Transverse colon (tissue), 4 donors: ENCODE data around the gene SLCO4A1. TPM values are rescaled to one million over a fixed set of nuclear protein-coding genes. Genes with fewer than 3 reads are reported as not detected.

Experiments used
- DNase-seq: peaks from one replicate; pipeline ENCODE4 v3.0.0-alpha.2; 2019
- H3K27ac ChIP-seq, 4 donors: fragments of 200-600 bp; sonication (generic); 2 replicates each; pipeline ENCODE4 v1.5.1; 2016 to 2018; ENCODE audit warnings: inconsistent platforms in 4 of 4
- H3K27me3 ChIP-seq: fragments of 200-600 bp; sonication (generic); 2 replicates; pipeline ENCODE4 v1.5.1; 2017; ENCODE audit warnings: inconsistent platforms
- H3K36me3 ChIP-seq, 4 donors: fragments of 200-600 bp; sonication (generic); 2 replicates each; pipeline ENCODE4 v1.5.1; 2017 to 2019; ENCODE audit warnings: inconsistent platforms in 4 of 4
- H3K4me1 ChIP-seq, 4 donors: fragments of 200-600 bp; sonication (generic); 2 replicates each; pipeline ENCODE4 v1.5.1; 2017 to 2020; ENCODE audit warnings: inconsistent platforms in 4 of 4
- H3K4me3 ChIP-seq, 4 donors: fragments of 200-600 bp; sonication (generic); 1 replicate in 1 of 4; 2 replicates in 3 of 4; pipeline versions ENCODE4 v1.5.1 to v1.6.1; 2017 to 2019; ENCODE audit warnings: inconsistent platforms in 4 of 4
- H3K9me3 ChIP-seq, 2 donors: fragments of 200-600 bp; sonication (generic); 2 replicates each; pipeline ENCODE4 v1.5.1; 2017 to 2019; ENCODE audit warnings: inconsistent platforms in 2 of 2
- EP300 ChIP-seq: sonication (generic); formaldehyde crosslinking; IDR thresholded peaks from one replicate; pipeline ENCODE4 v1.6.1; 2017; ENCODE audit warnings: antibody characterized with exemption, low read depth
- POLR2A ChIP-seq: fragments of 450-650 bp; IDR thresholded peaks from one replicate; pipeline ENCODE4 v1.6.1; 2016; ENCODE audit warnings: antibody characterized with exemption, mild to moderate bottlenecking, moderate library complexity
- POLR2AphosphoS5 ChIP-seq, 3 donors: sonication (generic); formaldehyde crosslinking; IDR thresholded peaks; one replicate each; pipeline ENCODE4 v1.6.1; 2016; ENCODE audit warnings: antibody characterized with exemption in 3 of 3
- WGBS, 2 donors: methylation state at CpG; one replicate each; pipeline ENCODE4 v1.1.5; 2018; ENCODE audit warnings: low coverage in 1 of 2; 5-methylcytosine and 5-hydroxymethylcytosine counted together
- in situ Hi-C, 4 donors: fragments of 200-750 bp; cut with MboI; loops; one replicate each; pipeline versions ENCODE4 v1.15.0 to v1.15.1; 2017; ENCODE audit warnings: low sequenced_read_pairs in 3 of 4, low pct_ligation_motif_present in 1 of 4, low pct_unique_long_range_greater_than_20kb in 1 of 4
- intact Hi-C: fragments of 100-400 bp; cut with DNase I; formaldehyde crosslinking; loops from one replicate; pipeline ENCODE4 v1.15.1; 2023; ENCODE audit warnings: low total_unique reads
- total RNA-seq, 4 donors: library from RNA; depleted of rRNA; stranded (reverse); fragments of >200 nt; gene quantifications; one replicate each; pipeline ENCODE4 v1.1.0, GENCODE V29; 2016
- TF ChIP-seq, protein P1 (sequence below), 5 experiments: fragments of 200-600 bp in 3 of 5; fragments of 450-650 bp in 2 of 5; sonication (generic) in 3 of 5; IDR thresholded peaks; 1 replicate in 2 of 5; 2 replicates in 3 of 5; pipeline ENCODE4 v1.5.1; 2016 to 2017; ENCODE audit warnings: antibody characterized with exemption in 5 of 5, inconsistent platforms in 3 of 5, mild to moderate bottlenecking in 2 of 5, moderate library complexity in 1 of 5

The SLCO4A1 gene
- total RNA-seq, 4 donors from 2014 or later = 13.7 to 375 (median 60.0) TPM

GRCh38 chr20:62666736-62667529 lies 24.6 kb downstream of the SLCO4A1 start:
- intact Hi-C loops (no loop called here), in situ Hi-C loops (loop anchor here in 3 of 4 donors (10.0 to 25.0 kb wide), 2 partner anchors 120 to 138 kb away; partner anchors contain the start of genes OGFR (in 2 of the 3) and MRGBP (in 1 of the 3))
- WGBS, 2 donors = 47 to 53% methylated on average over 9 to 27 of the region's 27 CpGs
- TF ChIP-seq POLR2AphosphoS5 (IDR thresholded peaks at IDR 0.05) = peak in 2 of 3 donors; percentile 70 to 71
- no peak for TF ChIP-seq EP300
- peak; percentile 47 for TF ChIP-seq POLR2A
- TF ChIP-seq, protein P1, sequence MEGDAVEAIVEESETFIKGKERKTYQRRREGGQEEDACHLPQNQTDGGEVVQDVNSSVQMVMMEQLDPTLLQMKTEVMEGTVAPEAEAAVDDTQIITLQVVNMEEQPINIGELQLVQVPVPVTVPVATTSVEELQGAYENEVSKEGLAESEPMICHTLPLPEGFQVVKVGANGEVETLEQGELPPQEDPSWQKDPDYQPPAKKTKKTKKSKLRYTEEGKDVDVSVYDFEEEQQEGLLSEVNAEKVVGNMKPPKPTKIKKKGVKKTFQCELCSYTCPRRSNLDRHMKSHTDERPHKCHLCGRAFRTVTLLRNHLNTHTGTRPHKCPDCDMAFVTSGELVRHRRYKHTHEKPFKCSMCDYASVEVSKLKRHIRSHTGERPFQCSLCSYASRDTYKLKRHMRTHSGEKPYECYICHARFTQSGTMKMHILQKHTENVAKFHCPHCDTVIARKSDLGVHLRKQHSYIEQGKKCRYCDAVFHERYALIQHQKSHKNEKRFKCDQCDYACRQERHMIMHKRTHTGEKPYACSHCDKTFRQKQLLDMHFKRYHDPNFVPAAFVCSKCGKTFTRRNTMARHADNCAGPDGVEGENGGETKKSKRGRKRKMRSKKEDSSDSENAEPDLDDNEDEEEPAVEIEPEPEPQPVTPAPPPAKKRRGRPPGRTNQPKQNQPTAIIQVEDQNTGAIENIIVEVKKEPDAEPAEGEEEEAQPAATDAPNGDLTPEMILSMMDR (IDR thresholded peaks at IDR 0.05) = peak in 1 of 5 experiments; percentile 9
- H3K9me3 ChIP-seq = no peaks in the 10 kb centered on the region
- H3K4me3 ChIP-seq = no peak overlapping the region
- H3K36me3 ChIP-seq = no peaks in the 10 kb centered on the region
- H3K27ac ChIP-seq = peak overlapping the region; percentile 61 to 81 (median 68)
- DNase-seq = peak; percentile 90
- peaks cover 8 to 26% (median 20%) of the 10 kb centered on the region in 4 donors for H3K4me1 ChIP-seq
- H3K27me3 ChIP-seq = no peaks in the 10 kb centered on the region

DNA sequence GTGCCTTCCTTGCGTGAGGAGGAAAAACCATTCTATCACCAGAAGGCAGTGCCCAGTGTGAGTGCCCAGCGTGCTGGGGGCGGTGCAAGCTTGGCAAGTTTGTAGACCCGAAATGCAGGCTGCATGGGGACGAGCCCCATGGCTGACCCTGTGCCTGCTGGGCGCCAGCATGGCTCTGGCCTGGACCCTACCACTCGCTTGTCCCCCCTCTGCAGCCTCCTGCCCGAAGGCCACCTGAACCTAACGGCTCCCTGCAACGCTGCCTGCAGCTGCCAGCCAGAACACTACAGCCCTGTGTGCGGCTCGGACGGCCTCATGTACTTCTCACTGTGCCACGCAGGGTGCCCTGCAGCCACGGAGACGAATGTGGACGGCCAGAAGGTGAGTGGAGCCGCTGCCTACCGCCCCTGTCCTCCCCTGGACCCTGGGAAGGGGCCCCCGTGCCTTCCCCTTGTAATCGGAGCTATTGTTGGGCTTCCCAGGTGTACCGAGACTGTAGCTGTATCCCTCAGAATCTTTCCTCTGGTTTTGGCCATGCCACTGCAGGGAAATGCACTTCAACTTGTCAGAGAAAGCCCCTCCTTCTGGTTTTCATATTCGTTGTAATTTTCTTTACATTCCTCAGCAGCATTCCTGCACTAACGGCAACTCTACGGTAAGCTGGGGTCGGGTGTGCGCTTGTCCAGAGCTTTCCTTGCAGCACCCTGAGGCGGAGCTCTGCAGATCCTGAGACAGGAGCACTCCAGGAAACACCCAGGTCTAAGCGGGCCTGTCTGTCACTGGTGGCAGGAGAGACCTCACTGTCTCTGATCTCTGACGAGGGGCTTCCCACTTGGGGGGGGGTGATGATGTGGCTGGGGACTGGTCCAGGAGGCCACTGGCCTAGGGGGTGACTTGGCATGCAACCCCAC lies 25.5 kb downstream of the SLCO4A1 start:
- no peaks in the 10 kb centered on the region for H3K27me3 ChIP-seq
- WGBS, 2 donors = 69% methylated on average over 21 of the region's 30 CpGs; no CpG with 5 or more reads in 1 of the 2 donors
- peak overlapping the region; percentile 61 to 81 (median 68) for H3K27ac ChIP-seq
- peaks cover 8 to 26% (median 20%) of the 10 kb centered on the region in 4 donors for H3K4me1 ChIP-seq
- no peak for DNase-seq
- in situ Hi-C loops (loop anchor here in 3 of 4 donors (10.0 to 25.0 kb wide), 2 partner anchors 120 to 137 kb away; partner anchors contain the start of genes OGFR (in 2 of the 3) and MRGBP (in 1 of the 3)), intact Hi-C loops (loop anchor here (2.0 kb wide), 1 partner anchor 123 kb away; no protein-coding TSS in a partner anchor)
- H3K36me3 ChIP-seq = no peaks in the 10 kb centered on the region
- no peak overlapping the region for H3K4me3 ChIP-seq
- TF ChIP-seq POLR2A (no peak), POLR2AphosphoS5 (IDR thresholded peaks at IDR 0.05) (no peak), EP300 (no peak)
- TF ChIP-seq, protein P1 (IDR thresholded peaks at IDR 0.05) = no peak
- H3K9me3 ChIP-seq = no peaks in the 10 kb centered on the region

- no peaks in the 10 kb centered on the region for H3K36me3 ChIP-seq
- H3K27me3 ChIP-seq = no peaks in the 10 kb centered on the region
- in situ Hi-C loops = loop anchor here in 3 of 4 donors (10.0 to 25.0 kb wide), 2 partner anchors 119 to 136 kb away; partner anchors contain the start of genes OGFR (in 2 of the 3) and MRGBP (in 1 of the 3)
- peak overlapping the region in 1 of 4 donors; percentile 81 for H3K27ac ChIP-seq
- WGBS, 2 donors = 58% methylated on average over 13 of the region's 13 CpGs; no CpG with 5 or more reads in 1 of the 2 donors
- H3K4me3 ChIP-seq = no peak overlapping the region
- peaks cover 8 to 26% (median 20%) of the 10 kb centered on the region in 4 donors for H3K4me1 ChIP-seq
- intact Hi-C loops = loop anchor here (2.0 kb wide), 1 partner anchor 122 kb away; no protein-coding TSS in a partner anchor
- H3K9me3 ChIP-seq = no peaks in the 10 kb centered on the region
- TF ChIP-seq EP300 (no peak), POLR2A (no peak)
- TF ChIP-seq, protein P1 (IDR thresholded peaks at IDR 0.05) = peak; percentile 81 to 92 (median 86)
- DNase-seq = peak; percentile 81
These were observed 26.2 kb downstream of the SLCO4A1 start for GRCh38 chr20:62668441-62669027.
